Stimulated activated CD8-positive, alpha-beta memory T cell treated with anti-CD3 and anti-CD28 coated beads, Interleukin-2, amount 100 ng/mL, for 1 hour (primary cell): ENCODE results near the gene RGS6.
"Not testable (repeated sequence)": the region's sequence is repeated elsewhere in the genome, so short reads cannot be mapped to it uniquely, and the experiment has no call there.

ENCODE experiments used
- DNase-seq, 2 donors: peaks; one replicate each; pipeline ENCODE4 v3.0.0-alpha.2; 2020; ENCODE audit warnings: low read depth in 2 of 2

The RGS6 gene

GRCh38 chr14:71932229-71932981 lies at the start of gene RGS6:
Gene RGS6 (plus strand): TSS chr14:71932429.
- no peak for DNase-seq

GRCh38 chr14:71883094-71883493 lies 49.1 kb upstream of the RGS6 start:
- DNase-seq = no peak

GRCh38 chr14:71885301-71885700 lies 46.9 kb upstream of the RGS6 start:
- no peak for DNase-seq

- not testable (repeated sequence) for DNase-seq
Observed at GRCh38 chr14:71887802-71888201, 44.4 kb upstream of the RGS6 start.

- no peak for DNase-seq
Observed at GRCh38 chr14:71890541-71890940, 41.7 kb upstream of the RGS6 start.

- DNase-seq = no peak
Observed at GRCh38 chr14:71891185-71891584, 41.0 kb upstream of the RGS6 start.

GRCh38 chr14:71891970-71892369 lies 40.3 kb upstream of the RGS6 start:
- DNase-seq = no peak

- DNase-seq = no peak
Observed at GRCh38 chr14:71905031-71905430, 27.2 kb upstream of the RGS6 start.

GRCh38 chr14:71905860-71906259 lies 26.4 kb upstream of the RGS6 start:
- DNase-seq = no peak

- DNase-seq = no peak
Observed at GRCh38 chr14:71907793-71908515, 24.3 kb upstream of the RGS6 start.

GRCh38 chr14:71911669-71912068 lies 20.6 kb upstream of the RGS6 start:
- DNase-seq = no peak

GRCh38 chr14:71913342-71913741 lies 18.9 kb upstream of the RGS6 start:
- no peak for DNase-seq

- no peak for DNase-seq
Observed at GRCh38 chr14:71918955-71919354, 13.3 kb upstream of the RGS6 start.

GRCh38 chr14:71923513-71923912 lies 8.7 kb upstream of the RGS6 start:
- no peak for DNase-seq

- DNase-seq = no peak
Observed at GRCh38 chr14:71931492-71932228, 569 bp upstream of the RGS6 start.

GRCh38 chr14:71933001-71933587 lies 865 bp downstream of the RGS6 start:
- DNase-seq = no peak

- not testable (repeated sequence) for DNase-seq
Observed at GRCh38 chr14:71938273-71938672, 6.0 kb downstream of the RGS6 start.

GRCh38 chr14:71939344-71939743 lies 7.1 kb downstream of the RGS6 start:
- DNase-seq = not testable (repeated sequence)

- DNase-seq = not testable (repeated sequence)
Observed at GRCh38 chr14:71940500-71940899, 8.3 kb downstream of the RGS6 start.

- not testable (repeated sequence) for DNase-seq
Observed at GRCh38 chr14:71941616-71942015, 9.4 kb downstream of the RGS6 start.

- DNase-seq = no peak
Observed at GRCh38 chr14:71942904-71943694, 10.9 kb downstream of the RGS6 start.

GRCh38 chr14:71943695-71944018 lies 11.4 kb downstream of the RGS6 start:
- no peak for DNase-seq
